GM12878 (cell line): ENCODE data around the gene TCF4. TPM values are rescaled to one million over a fixed set of nuclear protein-coding genes. Genes with fewer than 3 reads are reported as not detected.

ENCODE experiments used
- ATAC-seq: fragments of 200-7000 bp; cut with Tn5 transposase; 3 replicates; pipeline ENCODE4 v1.9.1; 2020; ENCODE audit warnings: mild to moderate bottlenecking, moderate library complexity
- BruUV-seq: library from RNA; stranded (reverse); fragments of 400-500 nt; replicated peaks from 2 replicates; lab custom pipeline; 2021; lab: Mats Ljungman, UMichigan
- CTCF ChIA-PET: fragments of 300-600 bp; sonication (Branson Sonifier 250); formaldehyde crosslinking; extraction: SDS; loops from one replicate; lab custom pipeline; 2021; ENCODE audit warnings: inconsistent platforms; lab: Yijun Ruan, JAX
- POLR2A ChIA-PET: fragments of 350-600 bp; formaldehyde crosslinking; extraction: SDS; loops from one replicate; lab custom pipeline; 2021; ENCODE audit warnings: inconsistent platforms; lab: Charles Lee
- RAD21 ChIA-PET: fragments of 300-600 bp; sonication (Branson Sonifier 250); formaldehyde crosslinking; loops from one replicate; lab custom pipeline; 2023; ENCODE audit warnings: antibody characterized with exemption; ENCODE audit not compliant: unreplicated experiment; lab: Charles Lee
- SMC1A ChIA-PET: fragments of 300-600 bp; sonication (Branson Sonifier 250); formaldehyde crosslinking; loops from one replicate; lab custom pipeline; 2023; ENCODE audit not compliant: unreplicated experiment, uncharacterized antibody; lab: Charles Lee
- DNase-seq: peaks from one replicate; pipeline ENCODE4 v3.0.0-alpha.2; 2011; ENCODE audit warnings: low read depth, low spot score
- FAIRE-seq: peaks from 3 replicates; lab custom pipeline; 2011; peaks lifted over from hg19 to GRCh38; lab: Jason Lieb, UNC
- H2AFZ ChIP-seq: 2 replicates; pipeline ENCODE4 v1.6.0; 2011; ENCODE audit warnings: low read depth, low read length, control low read depth; ENCODE audit not compliant: control insufficient read depth
- H3K27ac ChIP-seq: 2 replicates; pipeline ENCODE4 v1.5.1; 2011; ENCODE audit warnings: control low read depth; ENCODE audit not compliant: control insufficient read depth, insufficient read depth
- H3K27me3 ChIP-seq, 2 experiments: replicated peaks in 1 of 2; 2 replicates each; pipeline versions ENCODE4 v1.6.0 to v1.6.1; 2011; ENCODE audit warnings: low read length in 1 of 2; ENCODE audit not compliant: control insufficient read depth in 2 of 2, insufficient read depth in 2 of 2
- H3K36me3 ChIP-seq, 2 experiments: 2 replicates each; pipeline ENCODE4 v1.5.1; 2011; ENCODE audit warnings: low read length in 1 of 2; ENCODE audit not compliant: control insufficient read depth in 2 of 2, insufficient read depth in 2 of 2
- H3K4me1 ChIP-seq: 2 replicates; pipeline ENCODE4 v1.6.1; 2011; ENCODE audit warnings: mild to moderate bottlenecking, low read length, moderate library complexity, mixed read lengths; ENCODE audit not compliant: control insufficient read depth, insufficient read depth
- H3K4me2 ChIP-seq: 2 replicates; pipeline ENCODE4 v1.6.0; 2011; ENCODE audit warnings: control low read depth; ENCODE audit not compliant: control insufficient read depth, insufficient read depth
- H3K4me3 ChIP-seq: fragments of 200-600 bp; sonication (generic); 2 replicates; pipeline ENCODE4 v1.5.1; 2016
- H3K79me2 ChIP-seq: 2 replicates; pipeline ENCODE4 v1.6.0; 2011; ENCODE audit warnings: low read length; ENCODE audit not compliant: control insufficient read depth, insufficient read depth
- H3K9ac ChIP-seq: 2 replicates; pipeline ENCODE4 v1.8.0; 2011; ENCODE audit warnings: low read length, control low read depth, mixed read lengths; ENCODE audit not compliant: control insufficient read depth, insufficient read depth
- H3K9me3 ChIP-seq: replicated peaks from 3 replicates; pipeline ENCODE4 v1.5.1; 2011; ENCODE audit warnings: mild to moderate bottlenecking, low read length; ENCODE audit not compliant: control insufficient read depth, insufficient read depth
- H4K20me1 ChIP-seq: 2 replicates; pipeline ENCODE4 v1.6.0; 2011; ENCODE audit not compliant: control insufficient read depth, insufficient read depth
- ATF3 ChIP-seq: IDR thresholded peaks from 2 replicates; pipeline ENCODE4 v1.6.1; 2011; ENCODE audit warnings: low read depth, mild to moderate bottlenecking, low read length, moderate library complexity, borderline replicate concordance; ENCODE audit errors: extremely low read depth
- CBX5 ChIP-seq: sonication (generic); IDR thresholded peaks from 2 replicates; pipeline ENCODE4 v1.6.1; 2016; ENCODE audit warnings: low read depth, moderate library complexity, mild to moderate bottlenecking, inconsistent platforms
- CREB1 ChIP-seq: IDR thresholded peaks from 2 replicates; pipeline ENCODE4 v1.6.1; 2012; ENCODE audit warnings: low read depth, mild to moderate bottlenecking, inconsistent platforms
- KAT2A ChIP-seq: conservative IDR thresholded peaks from 2 replicates; pipeline ENCODE4 v1.6.1; 2011; ENCODE audit warnings: low read depth, low read length; ENCODE audit not compliant: control insufficient read depth
- MTA2 ChIP-seq: fragments of 450-650 bp; IDR thresholded peaks from 2 replicates; pipeline ENCODE4 v1.6.1; 2016; ENCODE audit warnings: low read depth, mild to moderate bottlenecking, moderate library complexity
- MXI1 ChIP-seq: fragments of 150-350 bp; IDR thresholded peaks from 2 replicates; pipeline ENCODE4 v1.6.1; 2011; ENCODE audit warnings: low read depth, mild to moderate bottlenecking, inconsistent platforms, low read length, improper control_type of control experiment
- POLR2AphosphoS5 ChIP-seq: IDR thresholded peaks from 2 replicates; pipeline ENCODE4 v1.6.1; 2011; ENCODE audit warnings: mild to moderate bottlenecking, low read length, inconsistent platforms
- PRDM15 ChIP-seq: fragments of 450-650 bp; formaldehyde crosslinking; IDR thresholded peaks from 2 replicates; pipeline ENCODE4 v1.4.0; 2020; ENCODE audit warnings: mild to moderate bottlenecking, moderate library complexity
- RAD51 ChIP-seq: fragments of 450-650 bp; IDR thresholded peaks from 2 replicates; pipeline ENCODE4 v1.6.1; 2016; ENCODE audit warnings: moderate library complexity, mild to moderate bottlenecking, inconsistent platforms
- RCOR1 ChIP-seq: conservative IDR thresholded peaks from 2 replicates; pipeline ENCODE4 v1.6.1; 2012; ENCODE audit warnings: low read depth, low read length, improper control_type of control experiment
- TARDBP ChIP-seq: IDR thresholded peaks from 2 replicates; pipeline ENCODE4 v1.6.1; 2016; ENCODE audit warnings: borderline replicate concordance
- ZZZ3 ChIP-seq: IDR thresholded peaks from 2 replicates; pipeline ENCODE4 v1.6.1; 2011; ENCODE audit warnings: low read depth; ENCODE audit not compliant: control insufficient read depth, insufficient read length
- WGBS: methylation state at CpG from one replicate; pipeline ENCODE4 v1.1.6; 2016; ENCODE audit warnings: low lambda C conversion rate; ENCODE audit not compliant: insufficient replicate concordance, insufficient coverage; ENCODE audit errors: missing lambda C conversion rate; 5-methylcytosine and 5-hydroxymethylcytosine counted together
- in situ Hi-C: fragments of 300-500 bp; cut with MboI; formaldehyde crosslinking; loops from 9 replicates; pipeline ENCODE4 v1.14.3; 2018; ENCODE audit warnings: mixed read lengths
- intact Hi-C: fragments of 100-400 bp; cut with micrococcal nuclease; formaldehyde crosslinking; loops from one replicate; pipeline ENCODE4 v1.14.2; 2022; ENCODE audit not compliant: unreplicated experiment
- polyA plus RNA-seq, 11 experiments: library from polyadenylated mRNA; depleted of rRNA in 4 of 11; unstranded in 6 of 11; stranded (reverse) in 5 of 11; fragments of >200 nt; fragmentation: Nextera tagmentation in 4 of 11; fragmentation: Illumina TruSeq in 1 of 11; extraction: Ambion mirVana in 4 of 11; extraction: Trizol in 1 of 11; gene quantifications; 1 replicate in 1 of 11; 2 replicates in 10 of 11; pipeline versions ENCODE4 v1.2.1 to v1.2.3, GENCODE V29; 2011 to 2016; ENCODE audit warnings: inconsistent platforms in 2 of 11, missing spikeins in 2 of 11, low read depth in 1 of 11
- total RNA-seq, 4 experiments: library from RNA; depleted of rRNA in 3 of 4; stranded (reverse); fragments of >200 nt in 3 of 4; fragmentation: Illumina TruSeq in 1 of 4; extraction: Trizol in 1 of 4; gene quantifications; 2 replicates each; pipeline versions ENCODE4 v1.2.1 to v1.2.3, GENCODE V29; 2013 to 2021

TCF4 gene
- total and polyA plus RNA-seq, 10 of the 15 experiments (the other 5 are each of a cell fraction or from before 2014, with no cell fraction given): 15.2 to 94.0 (median 31.5) TPM

- no peak for TF ChIP-seq ATF3
- no peak for TF ChIP-seq CREB1
- TF ChIP-seq POLR2AphosphoS5: no peak
- no peak for TF ChIP-seq RCOR1
Measured at GRCh38 chr18:55473560-55473959, 114.4 kb downstream of the TCF4 start (continued).

GRCh38 chr18:55473058-55473457 is 114.9 kb downstream of the TCF4 start:
- in situ Hi-C loops (no loop called here), intact Hi-C loops (no loop called here)
- no peaks in the 10 kb centered on the region for H3K36me3 ChIP-seq
- H4K20me1 ChIP-seq: no peaks in the 10 kb centered on the region
- no peak overlapping the region for H2AFZ ChIP-seq
- no peak for ATAC-seq
- no peak for FAIRE-seq
- no peaks in the 10 kb centered on the region for H3K9me3 ChIP-seq
- BruUV-seq: no TSS peak
- no peaks in the 10 kb centered on the region for H3K27me3 ChIP-seq
- TF ChIP-seq MXI1 (no peak), ATF3 (no peak), TARDBP (no peak), CBX5 (no peak), KAT2A (no peak), MTA2 (no peak), PRDM15 (CRISPR knock-in tag) (no peak), RAD51 (no peak), ZZZ3 (no peak)
- TF ChIP-seq, all 136 proteins: peak for 0
- no peak overlapping the region for H3K9ac ChIP-seq
- H3K4me1 ChIP-seq: no peaks in the 10 kb centered on the region
- DNase-seq: no peak
- ChIA-PET SMC1A (no interaction called here), CTCF (no interaction called here), POLR2A (no interaction called here), RAD21 (no interaction called here)
- H3K79me2 ChIP-seq: no peaks in the 10 kb centered on the region
- WGBS: 42% methylated on average over 2 of the region's 2 CpGs
- H3K27ac ChIP-seq: no peak overlapping the region
- H3K4me3 ChIP-seq: no peak overlapping the region
- no peak overlapping the region for H3K4me2 ChIP-seq
